Body of pancreas (tissue), 4 donors: ENCODE results near the gene MSI2. TPM values are rescaled to one million over a fixed set of nuclear protein-coding genes. Genes with fewer than 3 reads are reported as not detected.

Source experiments
- ATAC-seq: fragments of 150-250 bp; one replicate; pipeline ENCODE4 v1.9.1; 2016
- DNase-seq, 4 donors: peaks; one replicate each; pipeline ENCODE4 v3.0.0-alpha.2; 2019
- H3K27ac ChIP-seq, 4 donors: fragments of 200-600 bp; sonication (generic); 1 replicate in 3 of 4; 2 replicates in 1 of 4; pipeline versions ENCODE4 v1.5.1 to v1.6.1; 2016 to 2019; ENCODE audit warnings: mild to moderate bottlenecking in 1 of 4, mixed read lengths in 1 of 4, moderate library complexity in 1 of 4
- H3K27me3 ChIP-seq, 2 donors: fragments of 200-600 bp; sonication (generic); one replicate each; pipeline ENCODE4 v1.6.0; 2016; ENCODE audit warnings: mild to moderate bottlenecking in 1 of 2
- H3K36me3 ChIP-seq, 2 donors: fragments of 200-600 bp; sonication (generic); replicated peaks in 1 of 2; 2 replicates each; pipeline ENCODE4 v1.5.1; 2016; ENCODE audit warnings: low read depth in 2 of 2; ENCODE audit not compliant: insufficient read depth in 1 of 2
- H3K4me1 ChIP-seq: fragments of 200-600 bp; sonication (generic); one replicate; pipeline ENCODE4 v1.6.0; 2016
- H3K4me3 ChIP-seq, 2 donors: fragments of 200-600 bp; sonication (generic); 1 replicate in 1 of 2; 2 replicates in 1 of 2; pipeline ENCODE4 v1.5.1; 2016 to 2019
- H3K9me3 ChIP-seq, 3 donors: fragments of 200-600 bp; sonication (generic); 1 replicate in 2 of 3; 2 replicates in 1 of 3; pipeline ENCODE4 v1.5.1; 2016
- CTCF ChIP-seq, 7 experiments: fragments of 450-650 bp in 4 of 7; fragments of 200-600 bp in 3 of 7; sonication (generic) in 3 of 7; IDR thresholded peaks; one replicate each; pipeline ENCODE4 v1.5.1; 2016 to 2019; ENCODE audit warnings: antibody characterized with exemption in 7 of 7
- POLR2A ChIP-seq, 3 donors: fragments of 450-650 bp; IDR thresholded peaks; one replicate each; pipeline ENCODE4 v1.6.1; 2016; ENCODE audit warnings: antibody characterized with exemption in 3 of 3, mild to moderate bottlenecking in 2 of 3
- WGBS, 2 donors: methylation state at CpG; one replicate each; pipeline ENCODE4 v1.1.5; 2017; 5-methylcytosine and 5-hydroxymethylcytosine counted together
- intact Hi-C: fragments of 100-400 bp; cut with DNase I; formaldehyde crosslinking; loops from one replicate; pipeline ENCODE4 v1.15.1; 2023
- total RNA-seq, 2 donors: library from RNA; depleted of rRNA; stranded (reverse); fragments of >200 nt; gene quantifications; one replicate each; pipeline ENCODE4 v1.1.0, GENCODE V29; 2016

The MSI2 gene
- total RNA-seq, 2 donors from 2014 or later = 21.1 to 28.5 TPM

- ATAC-seq = peak; percentile 59
- TF ChIP-seq POLR2A (IDR thresholded peaks at IDR 0.05) = no peak
- TF ChIP-seq CTCF (IDR thresholded peaks at IDR 0.05) = no peak
- Histone ChIP-seq H3K9me3 (no peaks in the 10 kb centered on the region), H3K27me3 (no peaks in the 10 kb centered on the region), H3K27ac (peak overlapping the region in 3 of 4 donors; percentile 10 to 38 (median 27)), H3K4me1 (peaks cover 12% of the 10 kb centered on the region), H3K36me3 (no peaks in the 10 kb centered on the region), H3K4me3 (no peak overlapping the region)
- 82 to 84% methylated on average over 9 of the region's 9 CpGs for WGBS, 2 donors
- intact Hi-C loops = no loop called here
- no peak for DNase-seq
Measured at GRCh38 chr17:57413848-57414651, 157.7 kb downstream of the MSI2 start.

GRCh38 chr17:57415751-57416207 lies 159.5 kb downstream of the MSI2 start:
- DNase-seq = no peak
- no peak overlapping the region for H3K4me3 ChIP-seq
- TF ChIP-seq POLR2A (IDR thresholded peaks at IDR 0.05) (no peak), CTCF (IDR thresholded peaks at IDR 0.05) (no peak)
- H3K27ac ChIP-seq = no peak overlapping the region
- ATAC-seq = no peak
- intact Hi-C loops = no loop called here
- no peaks in the 10 kb centered on the region for H3K27me3 ChIP-seq
- peaks cover 12% of the 10 kb centered on the region for H3K4me1 ChIP-seq
- no peaks in the 10 kb centered on the region for H3K9me3 ChIP-seq
- WGBS, 2 donors = 81 to 84% methylated on average over 3 of the region's 3 CpGs
- no peaks in the 10 kb centered on the region for H3K36me3 ChIP-seq

- peaks cover 12% of the 10 kb centered on the region for H3K4me1 ChIP-seq
- no peak overlapping the region for H3K27ac ChIP-seq
- intact Hi-C loops = no loop called here
- no peaks in the 10 kb centered on the region for H3K36me3 ChIP-seq
- DNase-seq (no peak), ATAC-seq (no peak)
- TF ChIP-seq POLR2A (IDR thresholded peaks at IDR 0.05) (no peak), CTCF (IDR thresholded peaks at IDR 0.05) (no peak)
- 90 to 98% methylated on average over 7 of the region's 7 CpGs for WGBS, 2 donors
- no peaks in the 10 kb centered on the region for H3K27me3 ChIP-seq
- H3K4me3 ChIP-seq = no peak overlapping the region
- H3K9me3 ChIP-seq = no peaks in the 10 kb centered on the region
Measured at GRCh38 chr17:57416369-57416768, 160.0 kb downstream of the MSI2 start.

- Histone ChIP-seq H3K9me3 (no peaks in the 10 kb centered on the region), H3K27ac (no peak overlapping the region), H3K4me1 (peaks cover 12% of the 10 kb centered on the region), H3K36me3 (no peaks in the 10 kb centered on the region), H3K27me3 (no peaks in the 10 kb centered on the region), H3K4me3 (no peak overlapping the region)
- TF ChIP-seq CTCF (IDR thresholded peaks at IDR 0.05) = no peak
- no peak for TF ChIP-seq POLR2A (IDR thresholded peaks at IDR 0.05)
- no peak for DNase-seq
- WGBS, 2 donors = 81 to 91% methylated on average over 7 of the region's 7 CpGs
- intact Hi-C loops = no loop called here
- ATAC-seq = no peak
Measured at GRCh38 chr17:57417956-57418355, 161.6 kb downstream of the MSI2 start.
